Ovary (tissue), 9 donors: Measurements from ENCODE around the gene MED27. TPM values are rescaled to one million over a fixed set of nuclear protein-coding genes. Genes with fewer than 3 reads are reported as not detected.

Experiments used
- DNase-seq, 5 donors: peaks; one replicate each; pipeline ENCODE4 v3.0.0-alpha.2; 2019 to 2020
- H3K27ac ChIP-seq, 2 donors: fragments of 200-600 bp; one replicate each; pipeline versions ENCODE4 v1.5.1 to v1.8.0; 2019 to 2022
- H3K27me3 ChIP-seq: fragments of 200-600 bp; one replicate; pipeline ENCODE4 v1.8.0; 2022
- H3K36me3 ChIP-seq: fragments of 200-600 bp; sonication (generic); one replicate; pipeline ENCODE4 v1.5.1; 2019
- H3K4me1 ChIP-seq: one replicate; pipeline ENCODE4 v1.8.1; 2013; ENCODE audit warnings: mild to moderate bottlenecking, moderate library complexity; ENCODE audit not compliant: insufficient read depth
- H3K4me3 ChIP-seq: fragments of 200-600 bp; sonication (generic); one replicate; pipeline ENCODE4 v1.5.1; 2017
- H3K9me3 ChIP-seq, 2 donors: fragments of 200-600 bp in 1 of 2; sonication (generic) in 1 of 2; one replicate each; pipeline versions ENCODE4 v1.5.1 to v1.8.1; 2013 to 2019; ENCODE audit warnings: mild to moderate bottlenecking in 1 of 2, moderate library complexity in 1 of 2
- EP300 ChIP-seq: sonication (generic); formaldehyde crosslinking; IDR thresholded peaks from one replicate; pipeline ENCODE4 v1.6.1; 2017; ENCODE audit warnings: antibody characterized with exemption
- POLR2A ChIP-seq: fragments of 450-650 bp; IDR thresholded peaks from one replicate; pipeline ENCODE4 v1.6.1; 2017; ENCODE audit warnings: antibody characterized with exemption, mild to moderate bottlenecking, moderate library complexity
- WGBS, 3 donors: extraction: QIAGEN DNeasy Blood & Tissue Kit in 1 of 3; methylation state at CpG; one replicate each; pipeline versions ENCODE4 v1.1.5 to v1.1.7; 2013 to 2017; 5-methylcytosine and 5-hydroxymethylcytosine counted together
- intact Hi-C, 4 donors: fragments of 100-400 bp; cut with DNase I; formaldehyde crosslinking; loops; one replicate each; pipeline versions ENCODE4 v1.11.0 to v1.15.1; 2022 to 2023
- polyA plus RNA-seq, 2 donors: library from polyadenylated mRNA; stranded (reverse); fragments of 200-250 nt in 1 of 2; fragments of 350-450 nt in 1 of 2; fragmentation: Illumina TruSeq in 1 of 2; extraction: RNeasy Lipid Tissue Mini Kit (QIAGEN cat#74804) in 1 of 2; gene quantifications; one replicate each; pipeline ENCODE4 v1.2.3, GENCODE V29; 2013 to 2014
- total RNA-seq, 7 donors: library from RNA; depleted of rRNA in 2 of 7; stranded (reverse); fragments of >200 nt in 2 of 7; fragmentation: NEBNext Ultra II Directional in 3 of 7; extraction: Animal tissue kit (Norgen Biotek cat#: 25700) in 3 of 7; gene quantifications; one replicate each; pipeline versions ENCODE4 v1.1.0 to v1.2.4, GENCODE V29; 2016 to 2023
- TF ChIP-seq, protein P1 (sequence below), 3 donors: fragments of 450-650 bp in 2 of 3; fragments of 200-600 bp in 1 of 3; IDR thresholded peaks; one replicate each; pipeline versions ENCODE4 v1.5.1 to v1.8.0; 2016 to 2022; ENCODE audit warnings: antibody characterized with exemption in 3 of 3, mild to moderate bottlenecking in 1 of 3
- donor health status: DM: no; HTN: no; CAD: no; lungs with moderate emphysema.
- donor health status: DM: no; HTN: no; CAD: no.
- donor health status: Bipolar disorder and iron deficiency.
- donor health status: DM: yes; HTN: yes; CAD: no.
- donor health status: DM: no; HTN: no; CAD: no.
- donor health status: DM: yes; HTN: yes; CAD: no.

Gene MED27
- total and polyA plus RNA-seq, 9 donors, result 7.6 to 24.9 (median 17.4) TPM

GRCh38 chr9:131827821-131828369, 251.8 kb downstream of the MED27 start:
- H3K9me3 ChIP-seq, result no peaks in the 10 kb centered on the region
- 69 to 77% (median 72%) methylated on average over 21 of the region's 21 CpGs for WGBS, 3 donors
- TF ChIP-seq, protein P1, sequence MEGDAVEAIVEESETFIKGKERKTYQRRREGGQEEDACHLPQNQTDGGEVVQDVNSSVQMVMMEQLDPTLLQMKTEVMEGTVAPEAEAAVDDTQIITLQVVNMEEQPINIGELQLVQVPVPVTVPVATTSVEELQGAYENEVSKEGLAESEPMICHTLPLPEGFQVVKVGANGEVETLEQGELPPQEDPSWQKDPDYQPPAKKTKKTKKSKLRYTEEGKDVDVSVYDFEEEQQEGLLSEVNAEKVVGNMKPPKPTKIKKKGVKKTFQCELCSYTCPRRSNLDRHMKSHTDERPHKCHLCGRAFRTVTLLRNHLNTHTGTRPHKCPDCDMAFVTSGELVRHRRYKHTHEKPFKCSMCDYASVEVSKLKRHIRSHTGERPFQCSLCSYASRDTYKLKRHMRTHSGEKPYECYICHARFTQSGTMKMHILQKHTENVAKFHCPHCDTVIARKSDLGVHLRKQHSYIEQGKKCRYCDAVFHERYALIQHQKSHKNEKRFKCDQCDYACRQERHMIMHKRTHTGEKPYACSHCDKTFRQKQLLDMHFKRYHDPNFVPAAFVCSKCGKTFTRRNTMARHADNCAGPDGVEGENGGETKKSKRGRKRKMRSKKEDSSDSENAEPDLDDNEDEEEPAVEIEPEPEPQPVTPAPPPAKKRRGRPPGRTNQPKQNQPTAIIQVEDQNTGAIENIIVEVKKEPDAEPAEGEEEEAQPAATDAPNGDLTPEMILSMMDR (IDR thresholded peaks at IDR 0.05), result no peak
- TF ChIP-seq POLR2A (no peak), EP300 (no peak)
- H3K27me3 ChIP-seq, result no peaks in the 10 kb centered on the region
- H3K36me3 ChIP-seq, result no peaks in the 10 kb centered on the region
- no peak for DNase-seq
- no peaks in the 10 kb centered on the region for H3K4me1 ChIP-seq
- no peak overlapping the region for H3K27ac ChIP-seq
- intact Hi-C loops, result no loop called here
- H3K4me3 ChIP-seq, result no peak overlapping the region

DNA sequence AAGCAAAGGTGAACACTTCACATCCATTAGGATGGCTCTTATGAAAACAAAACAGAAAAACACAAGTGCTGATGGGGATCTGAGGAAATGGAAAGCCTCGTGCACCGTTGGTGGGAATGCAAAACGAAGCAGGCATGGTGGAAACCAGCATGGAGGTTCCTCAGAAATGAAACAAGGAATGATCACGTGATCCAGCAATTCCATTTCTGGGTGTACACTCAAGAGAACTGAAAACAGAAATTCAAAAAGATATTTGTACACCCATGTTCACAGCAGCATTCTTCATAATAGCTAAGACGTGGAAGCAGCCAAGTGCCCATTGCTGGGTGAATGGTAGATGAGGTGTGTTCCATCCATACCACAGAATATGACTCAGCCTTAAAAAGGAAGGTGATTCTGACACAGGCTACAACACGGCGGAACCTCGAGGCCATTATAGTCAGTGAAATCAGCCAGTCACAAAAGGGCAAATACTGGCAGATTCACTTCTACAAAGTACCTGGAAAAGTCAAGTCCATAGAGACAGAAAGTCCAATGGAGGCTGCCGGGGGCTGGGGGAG, 252.6 kb downstream of the MED27 start:
- Histone ChIP-seq H3K9me3 (no peaks in the 10 kb centered on the region), H3K4me1 (no peaks in the 10 kb centered on the region), H3K36me3 (no peaks in the 10 kb centered on the region), H3K4me3 (no peak overlapping the region), H3K27me3 (no peaks in the 10 kb centered on the region), H3K27ac (no peak overlapping the region)
- TF ChIP-seq, protein P1 (IDR thresholded peaks at IDR 0.05), result no peak
- TF ChIP-seq POLR2A, result no peak
- TF ChIP-seq EP300, result no peak
- WGBS, 3 donors, result 59 to 73% (median 64%) methylated on average over 9 of the region's 9 CpGs
- intact Hi-C loops, result no loop called here
- DNase-seq, result no peak

GRCh38 chr9:131826053-131826452, 253.6 kb downstream of the MED27 start:
- Histone ChIP-seq H3K9me3 (no peaks in the 10 kb centered on the region), H3K36me3 (no peaks in the 10 kb centered on the region), H3K4me3 (no peak overlapping the region), H3K27ac (no peak overlapping the region), H3K4me1 (no peaks in the 10 kb centered on the region), H3K27me3 (no peaks in the 10 kb centered on the region)
- no peak for TF ChIP-seq EP300
- TF ChIP-seq, protein P1 (IDR thresholded peaks at IDR 0.05), result no peak
- no peak for TF ChIP-seq POLR2A
- WGBS, 3 donors, result 92 to 97% (median 94%) methylated on average over 2 of the region's 2 CpGs
- no peak for DNase-seq
- intact Hi-C loops, result no loop called here

GRCh38 chr9:131824953-131825495, 254.6 kb downstream of the MED27 start:
- H3K9me3 ChIP-seq, result no peaks in the 10 kb centered on the region
- TF ChIP-seq POLR2A (no peak), EP300 (no peak)
- TF ChIP-seq, protein P1 (IDR thresholded peaks at IDR 0.05), result no peak
- no peaks in the 10 kb centered on the region for H3K27me3 ChIP-seq
- WGBS, 3 donors, result 82 to 89% (median 84%) methylated on average over 15 of the region's 15 CpGs
- no peaks in the 10 kb centered on the region for H3K36me3 ChIP-seq
- no peaks in the 10 kb centered on the region for H3K4me1 ChIP-seq
- H3K27ac ChIP-seq, result no peak overlapping the region
- no peak overlapping the region for H3K4me3 ChIP-seq
- intact Hi-C loops, result no loop called here
- no peak for DNase-seq
